Activated naive CD4-positive, alpha-beta T cell treated with anti-CD3 and anti-CD28 coated beads, Interleukin-2, amount 10 ng/mL, durations not matched to agents 7 days and 5 days (primary cell): ENCODE results near the gene KRTAP9-2.
"Not testable (repeated sequence)": the region's sequence is repeated elsewhere in the genome, so short reads cannot be mapped to it uniquely, and the experiment has no call there.

Experiments used
- CTCF ChIA-PET: fragments of 350-600 bp; sonication (Branson Sonifier 250); formaldehyde crosslinking; loops from one replicate; lab custom pipeline; 2021; ENCODE audit warnings: antibody characterized with exemption; lab: Charles Lee
- DNase-seq: peaks from one replicate; pipeline ENCODE4 v3.0.0-alpha.2; 2020
- H3K27ac Mint-ChIP-seq: one replicate; pipeline ENCODE4 v1.8.0; 2021; ENCODE audit warnings: mild to moderate bottlenecking, moderate library complexity, mixed read lengths
- H3K27me3 Mint-ChIP-seq: one replicate; pipeline ENCODE4 v1.8.0; 2021; ENCODE audit warnings: mild to moderate bottlenecking, mixed read lengths
- H3K36me3 Mint-ChIP-seq: one replicate; pipeline ENCODE4 v1.8.0; 2021; ENCODE audit warnings: mixed read lengths
- H3K4me1 Mint-ChIP-seq: one replicate; pipeline ENCODE4 v1.8.0; 2021; ENCODE audit warnings: mixed read lengths
- H3K4me3 Mint-ChIP-seq: one replicate; pipeline ENCODE4 v1.8.0; 2021; ENCODE audit warnings: mild to moderate bottlenecking, moderate library complexity, mixed read lengths
- H3K9me3 Mint-ChIP-seq: one replicate; pipeline ENCODE4 v1.8.0; 2021; ENCODE audit warnings: mixed read lengths

KRTAP9-2 gene, protein sequence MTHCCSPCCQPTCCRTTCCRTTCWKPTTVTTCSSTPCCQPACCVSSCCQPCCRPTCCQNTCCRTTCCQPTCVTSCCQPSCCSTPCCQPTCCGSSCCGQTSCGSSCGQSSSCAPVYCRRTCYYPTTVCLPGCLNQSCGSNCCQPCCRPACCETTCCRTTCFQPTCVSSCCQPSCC

DNA sequence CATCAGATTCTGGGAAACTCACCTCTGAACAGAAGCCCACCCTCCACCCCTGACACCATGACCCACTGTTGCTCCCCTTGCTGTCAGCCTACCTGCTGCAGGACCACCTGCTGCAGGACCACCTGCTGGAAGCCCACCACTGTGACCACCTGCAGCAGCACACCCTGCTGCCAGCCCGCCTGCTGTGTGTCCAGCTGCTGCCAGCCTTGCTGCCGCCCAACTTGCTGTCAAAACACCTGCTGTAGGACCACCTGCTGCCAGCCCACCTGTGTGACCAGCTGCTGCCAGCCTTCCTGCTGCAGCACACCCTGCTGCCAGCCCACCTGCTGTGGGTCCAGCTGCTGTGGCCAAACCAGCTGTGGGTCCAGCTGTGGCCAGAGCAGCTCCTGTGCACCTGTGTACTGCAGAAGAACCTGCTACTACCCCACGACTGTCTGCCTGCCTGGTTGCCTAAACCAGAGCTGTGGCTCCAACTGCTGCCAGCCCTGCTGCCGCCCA lies at the start of gene KRTAP9-2:
Gene KRTAP9-2 (plus strand): TSS at position 51 of the 498 bp plus-strand sequence. CDS start 7 bp downstream, at position 58.
- H3K27ac Mint-ChIP-seq, H3K27me3 Mint-ChIP-seq, CTCF ChIA-PET, H3K36me3 Mint-ChIP-seq, DNase-seq, H3K4me3 Mint-ChIP-seq, H3K9me3 Mint-ChIP-seq, H3K4me1 Mint-ChIP-seq: not testable (repeated sequence)

DNA sequence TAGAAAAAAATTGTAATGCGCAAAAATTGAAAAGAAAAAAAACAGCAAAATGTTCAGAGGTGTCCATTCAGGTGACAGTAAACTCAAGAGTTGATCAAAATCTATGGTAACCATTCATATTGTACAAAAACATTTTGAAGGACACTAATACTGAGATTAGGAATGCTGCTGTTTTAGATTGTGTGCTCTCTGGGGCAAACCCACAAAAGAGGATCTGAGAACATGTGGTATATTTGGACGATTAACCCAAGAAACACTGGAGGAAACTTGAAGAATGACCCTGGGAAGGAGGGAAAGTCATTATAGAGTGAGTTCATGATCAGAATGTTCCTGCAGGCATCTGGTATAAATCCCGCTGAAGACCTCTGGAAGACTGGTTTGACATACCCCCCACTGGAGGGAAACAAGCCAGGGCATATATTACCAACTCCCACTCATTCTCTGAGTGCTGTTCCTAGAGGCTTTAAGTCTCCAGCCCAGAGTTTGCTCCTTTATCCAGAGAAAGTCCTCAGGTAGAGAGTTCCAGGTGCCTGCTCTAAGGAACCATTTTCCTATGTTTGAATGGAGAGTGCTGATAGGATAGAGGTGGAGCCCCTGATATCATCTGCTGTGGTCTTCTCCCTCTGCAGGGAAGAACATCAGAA lies 49.6 kb upstream of the KRTAP9-2 start:
- Mint-ChIP-seq H3K4me3 (no peak overlapping the region), H3K4me1 (no peaks in the 10 kb centered on the region)
- CTCF ChIA-PET: no interaction called here

DNA sequence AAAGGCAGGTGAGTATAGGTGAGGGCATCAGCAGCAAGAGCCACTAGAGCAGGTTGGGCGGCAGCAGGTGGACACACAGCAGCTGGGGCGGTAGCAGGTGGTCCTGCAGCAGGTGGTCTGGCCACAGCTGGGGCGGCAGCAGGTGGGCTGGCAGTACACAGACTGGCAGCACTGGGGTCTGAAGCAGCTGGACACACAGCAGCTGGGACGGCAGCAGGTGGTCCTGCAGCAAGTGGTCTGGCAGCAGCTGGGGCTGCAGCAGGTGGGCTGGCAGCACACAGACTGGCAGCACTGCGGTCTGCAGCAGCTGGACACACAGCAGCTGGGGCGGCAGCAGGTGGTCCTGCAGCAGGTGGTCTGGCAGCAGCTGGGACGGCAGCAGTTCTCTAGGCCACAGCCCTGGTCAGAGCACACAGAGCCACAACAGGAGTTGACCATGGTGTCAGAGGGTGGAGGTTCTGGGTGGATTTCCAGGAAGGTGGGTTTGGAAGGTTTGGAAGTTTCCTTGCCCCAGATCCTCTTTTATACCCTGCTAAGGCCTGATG lies 48.6 kb upstream of the KRTAP9-2 start, which contains the start of gene KRTAP4-2:
Gene KRTAP4-2 (minus strand): TSS at position 495 of the 545 bp plus-strand sequence. CDS start 57 bp downstream, at position 438.
- H3K4me3 Mint-ChIP-seq: no peak within 1 kb of the TSS
- DNase-seq: no peak
- no peaks in the 10 kb centered on the region for H3K9me3 Mint-ChIP-seq
- H3K27ac Mint-ChIP-seq: no peak within 1 kb of the TSS
- CTCF ChIA-PET: no interaction called here
- H3K36me3 Mint-ChIP-seq: no peaks in the 10 kb centered on the region
- H3K27me3 Mint-ChIP-seq: peaks cover 3% of the 10 kb centered on the region
- H3K4me1 Mint-ChIP-seq: no peaks in the 10 kb centered on the region

More for the DNA sequence above, 49.6 kb upstream of the KRTAP9-2 start:
- H3K36me3 Mint-ChIP-seq: no peaks in the 10 kb centered on the region
- DNase-seq: no peak
- H3K9me3 Mint-ChIP-seq: no peaks in the 10 kb centered on the region
- peaks cover 3% of the 10 kb centered on the region for H3K27me3 Mint-ChIP-seq
- H3K27ac Mint-ChIP-seq: no peak overlapping the region

DNA sequence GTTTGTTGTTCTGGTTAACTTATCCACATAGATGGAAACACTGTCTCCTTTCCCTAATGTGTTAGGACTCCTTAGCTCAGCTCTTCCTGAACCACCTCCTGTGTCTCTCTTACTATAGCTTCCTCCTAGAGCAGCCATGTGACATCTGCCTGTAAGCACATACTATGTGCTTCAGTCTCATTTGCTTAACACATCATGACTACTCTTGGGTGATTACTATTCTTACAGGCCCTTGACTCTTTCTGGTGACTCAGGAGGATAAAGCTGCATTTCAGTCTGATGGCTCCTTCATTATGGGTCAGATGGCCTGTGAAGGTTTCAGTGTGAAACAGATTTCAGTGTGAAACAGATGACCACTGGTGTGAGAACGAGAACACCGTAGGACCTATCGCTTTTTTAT lies 48.1 kb upstream of the KRTAP9-2 start:
- Mint-ChIP-seq H3K4me3 (no peak overlapping the region), H3K36me3 (no peaks in the 10 kb centered on the region), H3K27ac (no peak overlapping the region), H3K27me3 (peaks cover 3% of the 10 kb centered on the region), H3K9me3 (no peaks in the 10 kb centered on the region), H3K4me1 (no peaks in the 10 kb centered on the region)
- DNase-seq: no peak
- CTCF ChIA-PET: no interaction called here

DNA sequence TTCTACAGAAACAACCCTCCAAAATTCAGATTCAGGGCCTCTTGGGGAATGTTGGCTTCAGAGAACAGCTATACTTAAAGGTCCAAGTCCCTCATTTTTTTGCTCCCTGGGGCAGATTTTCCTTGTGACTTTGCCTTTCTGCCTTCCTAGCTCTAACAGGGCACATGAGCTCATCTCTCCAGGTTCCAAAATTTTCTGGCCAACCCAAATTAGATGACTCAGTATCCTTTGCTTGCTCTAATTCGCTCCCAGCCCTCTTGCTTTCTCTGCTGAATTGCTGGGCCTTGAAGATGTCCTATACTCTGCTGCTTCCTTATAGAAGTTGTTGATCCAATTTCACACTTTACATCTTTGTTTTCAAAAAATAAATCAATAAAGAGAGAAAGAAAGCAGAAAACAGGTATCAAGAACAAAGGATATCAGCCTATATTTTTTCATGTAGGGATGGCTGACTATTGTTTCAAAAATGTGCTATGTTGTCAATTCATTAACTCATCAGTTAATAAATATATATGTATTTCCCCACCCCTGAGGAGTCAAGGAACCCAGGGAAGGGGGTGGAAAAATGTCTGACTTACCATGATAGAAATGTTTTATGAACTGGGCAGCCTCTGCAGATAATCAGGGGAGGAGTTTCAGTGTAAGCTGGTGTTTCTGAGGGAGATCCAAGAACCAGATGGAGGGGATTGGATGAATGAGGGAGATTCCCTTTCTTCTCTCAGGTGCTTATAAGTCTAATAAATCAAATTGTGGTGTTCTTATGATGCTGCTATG lies 47.4 kb upstream of the KRTAP9-2 start:
- CTCF ChIA-PET: no interaction called here
- H3K4me3 Mint-ChIP-seq: no peak overlapping the region
- no peaks in the 10 kb centered on the region for H3K9me3 Mint-ChIP-seq
- H3K36me3 Mint-ChIP-seq: no peaks in the 10 kb centered on the region
- H3K27me3 Mint-ChIP-seq: peaks cover 3% of the 10 kb centered on the region
- no peak for DNase-seq
- no peak overlapping the region for H3K27ac Mint-ChIP-seq
- H3K4me1 Mint-ChIP-seq: no peaks in the 10 kb centered on the region

DNA sequence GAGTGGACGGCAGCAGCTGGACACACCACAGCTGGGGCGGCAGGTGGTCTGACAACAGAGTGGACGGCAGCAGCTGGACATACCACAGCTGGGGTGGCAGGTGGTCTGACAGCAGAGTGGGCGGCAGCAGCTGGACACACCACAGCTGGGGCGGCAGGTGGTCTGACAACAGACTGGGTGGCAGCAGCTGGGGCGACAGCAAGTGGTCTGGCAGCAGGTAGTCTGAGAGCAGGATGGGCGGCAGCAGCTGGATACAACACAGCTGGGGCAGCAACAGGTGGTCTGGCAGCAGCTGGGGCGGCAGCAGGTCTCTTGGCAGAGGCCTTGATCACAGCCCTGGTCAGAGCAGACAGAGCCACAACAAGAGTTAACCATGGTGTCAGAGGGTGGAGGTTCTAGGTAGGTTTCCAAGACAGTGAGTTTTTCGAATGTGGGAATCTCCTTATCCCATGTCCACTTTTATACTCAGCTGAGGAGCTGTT lies 41.9 kb upstream of the KRTAP9-2 start, which contains the start of gene KRTAP4-1:
Gene KRTAP4-1 (minus strand): TSS at position 432 of the 482 bp plus-strand sequence. CDS start 57 bp downstream, at position 375.
- no peaks in the 10 kb centered on the region for H3K4me1 Mint-ChIP-seq
- no peak within 1 kb of the TSS for H3K4me3 Mint-ChIP-seq
- H3K27me3 Mint-ChIP-seq: peaks cover 8% of the 10 kb centered on the region
- H3K9me3 Mint-ChIP-seq: no peaks in the 10 kb centered on the region
- no peak within 1 kb of the TSS for H3K27ac Mint-ChIP-seq
- CTCF ChIA-PET: no interaction called here
- DNase-seq: no peak
- H3K36me3 Mint-ChIP-seq: no peaks in the 10 kb centered on the region

DNA sequence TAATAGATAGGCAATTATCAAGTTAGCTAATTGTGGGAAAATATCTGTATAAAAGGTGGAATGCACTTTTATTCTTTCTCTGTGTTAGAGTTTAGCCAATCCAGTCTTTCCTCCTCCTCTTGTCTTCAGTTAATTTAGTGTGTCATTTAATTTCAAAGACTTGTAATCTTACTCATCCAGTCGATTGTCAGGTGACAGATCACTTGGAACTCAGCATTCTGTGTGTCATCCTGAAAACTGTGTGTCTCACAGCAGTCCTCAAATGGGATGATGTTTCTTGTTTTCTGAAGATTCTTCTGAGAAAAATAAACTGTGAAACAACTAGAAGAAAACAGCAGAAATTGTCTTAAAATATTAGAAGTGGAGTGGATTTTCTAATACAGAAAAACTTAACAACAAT lies 41.4 kb upstream of the KRTAP9-2 start:
- CTCF ChIA-PET: interaction anchor here (0.7 kb wide), 1 partner anchor 363 kb away, joined by 3 read pairs; no protein-coding TSS in a partner anchor
- H3K36me3 Mint-ChIP-seq: no peaks in the 10 kb centered on the region
- no peak overlapping the region for H3K27ac Mint-ChIP-seq

DNA sequence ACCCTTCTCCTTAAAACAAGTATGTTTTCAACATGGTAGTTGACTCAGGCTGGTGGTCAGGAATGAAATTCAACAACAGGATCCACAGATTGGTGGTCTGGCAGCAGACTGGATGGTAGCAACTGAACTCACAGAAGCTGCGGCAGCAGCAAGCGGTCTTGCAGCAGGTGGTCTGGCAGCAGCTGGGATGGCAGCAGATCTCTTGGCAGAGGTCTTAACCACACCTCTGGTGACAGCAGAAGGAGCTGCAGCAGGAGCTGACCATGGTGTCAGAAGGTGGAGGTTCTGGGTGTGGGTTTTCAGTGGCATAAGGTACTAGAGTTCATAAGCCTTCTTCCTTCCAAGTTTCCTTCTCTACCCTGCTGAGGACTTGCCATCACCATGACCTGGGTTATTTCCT lies 39.6 kb upstream of the KRTAP9-2 start:
- H3K4me3 Mint-ChIP-seq: no peak overlapping the region
- H3K9me3 Mint-ChIP-seq: no peaks in the 10 kb centered on the region
- H3K27ac Mint-ChIP-seq: no peak overlapping the region
- H3K36me3 Mint-ChIP-seq: no peaks in the 10 kb centered on the region
- peaks cover 12% of the 10 kb centered on the region for H3K27me3 Mint-ChIP-seq
- DNase-seq: no peak
- CTCF ChIA-PET: no interaction called here
- no peaks in the 10 kb centered on the region for H3K4me1 Mint-ChIP-seq

More for the DNA sequence above, 41.4 kb upstream of the KRTAP9-2 start:
- H3K9me3 Mint-ChIP-seq: no peaks in the 10 kb centered on the region
- peaks cover 8% of the 10 kb centered on the region for H3K27me3 Mint-ChIP-seq
- no peak for DNase-seq
- H3K4me1 Mint-ChIP-seq: no peaks in the 10 kb centered on the region
- H3K4me3 Mint-ChIP-seq: no peak overlapping the region

DNA sequence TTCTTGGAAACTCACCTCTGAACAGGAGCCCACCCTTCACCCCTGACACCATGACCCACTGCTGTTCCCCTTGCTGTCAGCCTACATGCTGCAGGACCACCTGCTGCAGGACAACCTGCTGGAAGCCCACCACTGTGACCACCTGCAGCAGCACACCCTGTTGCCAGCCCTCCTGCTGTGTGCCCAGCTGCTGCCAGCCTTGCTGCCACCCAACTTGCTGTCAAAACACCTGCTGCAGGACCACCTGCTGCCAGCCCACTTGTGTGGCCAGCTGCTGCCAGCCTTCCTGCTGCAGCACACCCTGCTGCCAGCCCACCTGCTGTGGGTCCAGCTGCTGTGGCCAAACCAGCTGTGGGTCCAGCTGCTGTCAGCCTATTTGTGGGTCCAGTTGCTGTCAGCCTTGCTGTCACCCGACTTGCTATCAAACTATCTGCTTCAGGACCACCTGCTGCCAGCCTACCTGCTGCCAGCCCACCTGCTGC lies 36.6 kb upstream of the KRTAP9-2 start, which contains the start of gene KRTAP9-1:
Gene KRTAP9-1 (plus strand): TSS at position 51 of the 482 bp plus-strand sequence. CDS start 0 bp downstream, at position 51.
- H3K9me3 Mint-ChIP-seq, H3K4me1 Mint-ChIP-seq, DNase-seq, H3K4me3 Mint-ChIP-seq, H3K27me3 Mint-ChIP-seq, H3K36me3 Mint-ChIP-seq, H3K27ac Mint-ChIP-seq, CTCF ChIA-PET: not testable (repeated sequence)

DNA sequence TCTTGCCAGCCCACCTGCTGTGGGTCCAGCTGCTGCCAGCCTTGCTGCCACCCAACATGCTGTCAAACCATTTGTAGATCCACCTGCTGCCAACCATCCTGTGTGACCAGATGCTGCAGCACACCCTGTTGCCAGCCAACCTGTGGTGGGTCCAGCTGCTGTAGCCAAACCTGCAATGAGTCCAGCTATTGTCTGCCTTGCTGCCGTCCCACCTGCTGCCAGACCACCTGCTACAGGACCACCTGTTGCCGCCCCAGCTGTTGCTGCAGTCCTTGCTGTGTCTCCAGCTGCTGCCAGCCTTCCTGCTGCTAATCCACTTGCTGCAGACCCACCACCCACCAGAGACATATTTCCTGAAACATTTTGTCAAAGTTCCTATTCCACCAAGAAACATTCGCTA lies 36.1 kb upstream of the KRTAP9-2 start:
- no peaks in the 10 kb centered on the region for H3K9me3 Mint-ChIP-seq
- no peak for DNase-seq
- H3K4me1 Mint-ChIP-seq: no peaks in the 10 kb centered on the region
- no peaks in the 10 kb centered on the region for H3K36me3 Mint-ChIP-seq
- CTCF ChIA-PET: no interaction called here
- no peak overlapping the region for H3K27ac Mint-ChIP-seq
- H3K4me3 Mint-ChIP-seq: no peak overlapping the region
- H3K27me3 Mint-ChIP-seq: peaks cover 8% of the 10 kb centered on the region

DNA sequence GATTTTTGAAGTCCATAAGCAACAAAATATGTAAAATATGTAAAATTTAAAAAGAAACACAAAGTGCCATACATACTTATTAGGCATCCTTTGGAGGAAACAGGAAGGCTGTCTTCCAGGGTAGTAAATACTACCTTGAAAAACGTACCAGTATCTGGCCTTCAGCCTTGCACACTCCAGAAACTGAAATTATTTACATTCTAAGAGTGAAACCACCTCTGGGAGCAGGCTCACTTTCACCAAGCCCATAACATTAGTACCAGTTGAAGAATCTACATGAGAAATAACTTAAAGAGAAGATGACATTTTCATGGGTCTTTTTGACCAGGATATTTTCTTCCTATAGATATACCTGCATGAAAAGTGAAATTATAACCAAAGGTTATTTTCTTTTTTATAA lies 30.4 kb upstream of the KRTAP9-2 start:
- peaks cover 3% of the 10 kb centered on the region for H3K9me3 Mint-ChIP-seq
- H3K27ac Mint-ChIP-seq: no peak overlapping the region
- no peak overlapping the region for H3K4me3 Mint-ChIP-seq
- CTCF ChIA-PET: no interaction called here
- no peaks in the 10 kb centered on the region for H3K27me3 Mint-ChIP-seq
- H3K4me1 Mint-ChIP-seq: no peaks in the 10 kb centered on the region
- H3K36me3 Mint-ChIP-seq: no peaks in the 10 kb centered on the region
- DNase-seq: no peak

DNA sequence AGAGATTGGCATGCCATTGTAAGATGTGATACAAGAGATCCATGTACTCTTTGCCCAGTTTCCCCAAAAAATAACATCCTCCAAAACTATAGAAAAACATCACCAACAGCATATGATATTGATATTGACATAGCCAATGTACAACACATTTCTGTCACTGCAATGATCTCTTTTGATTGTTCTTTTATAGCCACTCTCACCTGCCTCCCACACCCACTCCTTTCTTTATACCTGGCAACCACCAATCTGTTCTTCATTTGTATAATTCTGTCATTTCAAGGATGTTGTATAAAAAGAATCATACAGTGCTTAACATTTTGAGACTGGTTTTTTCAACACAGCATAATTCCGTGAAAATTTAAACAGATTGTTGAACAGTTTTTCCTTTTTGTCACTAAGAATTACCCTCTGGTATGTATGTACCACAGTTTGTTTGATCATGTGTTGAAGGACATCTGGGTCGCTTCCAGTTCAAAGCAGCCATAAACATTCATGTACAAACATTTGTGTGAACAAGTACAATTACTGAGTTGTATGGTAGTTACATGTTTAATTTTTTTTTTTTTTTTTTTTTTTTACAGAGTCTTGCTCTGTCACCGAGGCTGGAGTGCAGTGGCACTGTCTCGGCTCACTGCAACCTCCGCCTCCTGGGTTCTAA lies 26.9 kb upstream of the KRTAP9-2 start:
- Mint-ChIP-seq H3K36me3 (no peaks in the 10 kb centered on the region), H3K27me3 (no peaks in the 10 kb centered on the region), H3K9me3 (peaks cover 3% of the 10 kb centered on the region), H3K4me1 (no peaks in the 10 kb centered on the region), H3K4me3 (no peak overlapping the region), H3K27ac (no peak overlapping the region)
- CTCF ChIA-PET: no interaction called here
- no peak for DNase-seq

DNA sequence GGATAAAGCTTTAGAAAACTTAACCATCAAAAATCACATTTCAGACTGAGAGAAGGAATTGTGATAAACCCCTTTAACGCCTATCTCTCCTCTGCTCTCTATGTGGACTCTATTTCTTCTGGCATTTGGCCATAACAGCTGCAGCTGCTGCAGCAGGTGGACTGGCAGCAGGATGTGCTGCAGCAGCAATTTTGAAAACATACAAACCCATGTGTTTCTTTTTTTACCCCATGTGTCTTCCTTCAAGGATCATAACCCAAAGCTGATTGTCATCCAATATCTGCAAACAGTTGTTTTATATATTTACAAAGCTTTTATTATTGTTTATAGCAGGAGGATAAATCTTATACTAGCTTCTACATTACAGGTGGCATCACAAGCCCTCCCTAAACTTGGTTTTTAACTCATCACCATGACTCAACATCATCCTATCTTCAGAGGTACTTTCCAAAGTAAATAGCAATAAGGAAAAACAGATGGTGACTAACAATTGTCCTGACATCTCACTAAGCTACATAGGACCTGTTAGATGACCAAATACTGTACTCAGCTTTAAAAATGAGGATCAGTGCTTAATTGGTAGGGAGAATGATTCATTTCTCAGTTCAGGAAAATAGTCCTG lies 14.5 kb upstream of the KRTAP9-2 start:
- no peak for DNase-seq
- no peak overlapping the region for H3K4me3 Mint-ChIP-seq
- H3K27me3 Mint-ChIP-seq: peaks cover 15% of the 10 kb centered on the region
- H3K27ac Mint-ChIP-seq: no peak overlapping the region
- H3K9me3 Mint-ChIP-seq: no peaks in the 10 kb centered on the region
- H3K36me3 Mint-ChIP-seq: no peaks in the 10 kb centered on the region
- no peaks in the 10 kb centered on the region for H3K4me1 Mint-ChIP-seq
- CTCF ChIA-PET: interaction anchor here (0.7 kb wide), 1 partner anchor 262 kb away, joined by 3 read pairs; no protein-coding TSS in a partner anchor
